ENCODE measurements around the gene CLIP2. TPM values are rescaled to one million over a fixed set of nuclear protein-coding genes. Genes with fewer than 3 reads are reported as not detected.

The CLIP2 gene
- total and polyA plus RNA-seq, 2 of the 4 experiments (the other 2 are of a cell fraction): 18.1 to 20.7 TPM

DNA sequence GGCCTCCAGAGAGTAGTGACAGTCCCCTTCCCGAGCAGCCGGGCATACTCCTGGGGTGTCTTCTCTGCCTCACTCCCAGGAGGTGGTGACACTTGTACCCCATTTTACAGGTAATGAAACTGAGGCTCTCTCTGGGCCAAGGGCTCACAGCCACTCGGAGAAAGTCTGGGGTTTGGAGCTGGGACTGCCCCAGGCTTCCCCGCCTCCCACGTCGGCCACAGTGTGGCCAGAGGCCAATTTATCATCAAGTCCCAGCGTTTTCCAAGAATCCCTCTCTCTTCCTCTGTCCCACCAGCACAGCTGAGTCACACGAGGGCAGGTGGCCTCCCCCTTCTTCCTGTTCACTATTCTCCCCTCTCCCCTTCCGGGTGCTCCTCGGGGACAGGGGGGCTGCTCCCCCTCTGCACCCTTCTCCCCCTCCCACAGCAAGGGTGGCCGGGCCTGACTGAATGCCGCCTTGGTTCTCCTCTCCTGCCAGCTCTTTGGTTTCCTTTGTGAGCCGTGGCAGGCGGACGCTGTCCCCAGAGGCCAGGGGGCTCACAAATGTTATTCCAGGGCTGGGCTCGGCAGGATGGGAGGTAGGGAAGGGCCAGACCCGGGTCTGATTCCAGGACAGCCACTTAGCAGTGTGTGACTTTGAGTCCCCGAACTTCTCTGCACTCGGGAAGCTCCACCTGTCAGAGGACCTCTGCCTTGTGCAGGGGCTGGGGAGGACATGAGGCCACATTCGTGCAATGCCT, 17.7 kb downstream of the CLIP2 start:
- in situ Hi-C loops (cut with MboI; ENCODE audit: low sequenced_read_pairs): no loop called here
- ATAC-seq (ENCODE audit: low read depth): peak; percentile 75
- Histone ChIP-seq H2AK9ac (replicated peaks; ENCODE audit: low read depth, low read length, poor library complexity) (peak overlapping the region; percentile 89), H2AK5ac (ENCODE audit: low read depth, low read length) (peak overlapping the region; percentile 72), H3K9me1 (ENCODE audit: insufficient read depth, low read length) (peaks cover 33% of the 10 kb centered on the region), H3K9ac (ENCODE audit: low read depth, low read length) (no peak overlapping the region), H4K91ac (ENCODE audit: insufficient read depth, low read depth, low read length) (no peak overlapping the region), H3K27me3 (ENCODE audit: control insufficient read depth, insufficient read depth, low read length) (no peaks in the 10 kb centered on the region), H3K4me3 (ENCODE audit: insufficient read depth, low read depth, low read length) (no peak overlapping the region), H3K14ac (replicated peaks; ENCODE audit: low read depth, low read length) (0 out of 2 replicates have a peak overlapping the region, but pooled peaks have one; percentile 57), H2BK120ac (ENCODE audit: low read depth, low read length) (0 out of 2 replicates have a peak overlapping the region, but pooled peaks have one; percentile 52), H3K4ac (ENCODE audit: low read depth, low read length) (peak overlapping the region; percentile 64; the same call in 1 of the 2 replicates), H2BK20ac (ENCODE audit: low read depth, low read length) (0 out of 2 replicates have a peak overlapping the region, but pooled peaks have one; percentile 1), H3K56ac (ENCODE audit: extremely low read depth, insufficient read depth, low read length) (no peak overlapping the region), H3K79me1 (ENCODE audit: low read depth in 1 of 2, low read length in 2 of 2) (peaks cover 26 to 89% of the 10 kb centered on the region in 2 experiments), H3K23ac (ENCODE audit: low read depth, low read length) (peak overlapping the region; percentile 51), H4K5ac (ENCODE audit: low read depth, low read length) (no peak overlapping the region), H2BK5ac (ENCODE audit: low read depth, low read length, poor library complexity, severe bottlenecking) (peak overlapping the region; percentile 29), H3K36me3 (ENCODE audit: control insufficient read depth, insufficient read depth, low read length) (no peaks in the 10 kb centered on the region), H4K20me1 (ENCODE audit: insufficient read depth, low read length) (peaks cover 90% of the 10 kb centered on the region), H3K4me2 (ENCODE audit: low read depth, low read length) (peak overlapping the region; percentile 68), H3K27ac (ENCODE audit: insufficient read depth, low read length) (peak overlapping the region; percentile 11; the same call in 1 of the 2 replicates), H3K4me1 (ENCODE audit: control insufficient read depth, insufficient read depth, low read length) (peaks cover 23% of the 10 kb centered on the region), H2AFZ (replicated peaks; ENCODE audit: low read length, poor library complexity) (peak overlapping the region; percentile 76), H3K9me3 (ENCODE audit: control insufficient read depth, insufficient read depth, low read length) (no peaks in the 10 kb centered on the region), H4K8ac (ENCODE audit: low read depth in 2 of 2, low read length in 2 of 2) (peak overlapping the region in 1 of 2 experiments; percentile 43; a peak in 1 of 4 replicates), H2BK15ac (ENCODE audit: low read depth, low read length) (no peak overlapping the region), H3K18ac (ENCODE audit: low read depth, low read length) (no peak overlapping the region)
- POLR2A ChIA-PET (ENCODE audit: unreplicated experiment): no interaction called here
- WGBS, 2 experiments (ENCODE audit: extremely low coverage in 2 of 2, insufficient read length in 1 of 2): 24% methylated on average over 8 of the region's 20 CpGs; no CpG with 5 or more reads in 1 of the 2 experiments
- intact Hi-C loops (cut with micrococcal nuclease): no loop called here
- dilution Hi-C loops (cut with HindIII; ENCODE audit: low sequenced_read_pairs, unreplicated experiment): no loop called here
- CTCF ChIA-PET: no interaction called here
- BruUV-seq (replicated peaks): no TSS peak
- DNase-seq: peak; percentile 85
- TF ChIP-seq MAZ (IDR thresholded peaks at IDR 0.05; ENCODE audit: borderline replicate concordance, low read depth, low read length) (peak; percentile 51; the same call in 1 of the 2 replicates), POLR2A (IDR thresholded peaks at IDR 0.05; ENCODE audit: low read depth, low read length) (no peak), RAD21 (IDR thresholded peaks at IDR 0.05; ENCODE audit: low read length) (no peak), CHD1 (IDR thresholded peaks at IDR 0.05; ENCODE audit: low read depth, low read length) (no peak), MXI1 (IDR thresholded peaks at IDR 0.05; ENCODE audit: borderline replicate concordance, low read depth, low read length) (no peak), NFE2L2 (IDR thresholded peaks at IDR 0.05; ENCODE audit: low read depth, low read length) (no peak), BHLHE40 (IDR thresholded peaks at IDR 0.05; ENCODE audit: low read depth, low read length) (no peak), RFX5 (IDR thresholded peaks at IDR 0.05; ENCODE audit: low read depth, low read length) (no peak), USF2 (IDR thresholded peaks at IDR 0.05; ENCODE audit: low read depth, low read length) (0 out of 2 replicates have a peak, but pooled peaks have one; percentile 21), SMC3 (IDR thresholded peaks at IDR 0.05; ENCODE audit: low read depth, low read length) (no peak), FOS (IDR thresholded peaks at IDR 0.05; ENCODE audit: low read depth, low read length) (peak; percentile 39; the same call in 1 of the 2 replicates), RCOR1 (IDR thresholded peaks at IDR 0.05; ENCODE audit: insufficient replicate concordance, low read length) (peak; percentile 46)
- TF ChIP-seq, protein P1, sequence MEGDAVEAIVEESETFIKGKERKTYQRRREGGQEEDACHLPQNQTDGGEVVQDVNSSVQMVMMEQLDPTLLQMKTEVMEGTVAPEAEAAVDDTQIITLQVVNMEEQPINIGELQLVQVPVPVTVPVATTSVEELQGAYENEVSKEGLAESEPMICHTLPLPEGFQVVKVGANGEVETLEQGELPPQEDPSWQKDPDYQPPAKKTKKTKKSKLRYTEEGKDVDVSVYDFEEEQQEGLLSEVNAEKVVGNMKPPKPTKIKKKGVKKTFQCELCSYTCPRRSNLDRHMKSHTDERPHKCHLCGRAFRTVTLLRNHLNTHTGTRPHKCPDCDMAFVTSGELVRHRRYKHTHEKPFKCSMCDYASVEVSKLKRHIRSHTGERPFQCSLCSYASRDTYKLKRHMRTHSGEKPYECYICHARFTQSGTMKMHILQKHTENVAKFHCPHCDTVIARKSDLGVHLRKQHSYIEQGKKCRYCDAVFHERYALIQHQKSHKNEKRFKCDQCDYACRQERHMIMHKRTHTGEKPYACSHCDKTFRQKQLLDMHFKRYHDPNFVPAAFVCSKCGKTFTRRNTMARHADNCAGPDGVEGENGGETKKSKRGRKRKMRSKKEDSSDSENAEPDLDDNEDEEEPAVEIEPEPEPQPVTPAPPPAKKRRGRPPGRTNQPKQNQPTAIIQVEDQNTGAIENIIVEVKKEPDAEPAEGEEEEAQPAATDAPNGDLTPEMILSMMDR (conservative IDR thresholded peaks at IDR 0.05; ENCODE audit: low read depth, low read length): no peak
- TF ChIP-seq, protein P2, sequence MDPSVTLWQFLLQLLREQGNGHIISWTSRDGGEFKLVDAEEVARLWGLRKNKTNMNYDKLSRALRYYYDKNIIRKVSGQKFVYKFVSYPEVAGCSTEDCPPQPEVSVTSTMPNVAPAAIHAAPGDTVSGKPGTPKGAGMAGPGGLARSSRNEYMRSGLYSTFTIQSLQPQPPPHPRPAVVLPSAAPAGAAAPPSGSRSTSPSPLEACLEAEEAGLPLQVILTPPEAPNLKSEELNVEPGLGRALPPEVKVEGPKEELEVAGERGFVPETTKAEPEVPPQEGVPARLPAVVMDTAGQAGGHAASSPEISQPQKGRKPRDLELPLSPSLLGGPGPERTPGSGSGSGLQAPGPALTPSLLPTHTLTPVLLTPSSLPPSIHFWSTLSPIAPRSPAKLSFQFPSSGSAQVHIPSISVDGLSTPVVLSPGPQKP (IDR thresholded peaks at IDR 0.05; ENCODE audit: borderline replicate concordance, low read depth, low read length): no peak
